Stomach (tissue), 9 donors: ENCODE measurements around the gene TM9SF2. TPM values are rescaled to one million over a fixed set of nuclear protein-coding genes. Genes with fewer than 3 reads are reported as not detected.

Source experiments
- DNase-seq, 2 donors: peaks; one replicate each; pipeline versions ENCODE4 v3.0.0 to v3.0.0-alpha.2; 2013 to 2019
- H3K27ac ChIP-seq, 5 donors: fragments of 200-600 bp in 4 of 5; sonication (generic) in 4 of 5; one replicate each; pipeline ENCODE4 v1.5.1; 2013 to 2019; ENCODE audit warnings: mild to moderate bottlenecking in 1 of 5, moderate library complexity in 1 of 5
- H3K27me3 ChIP-seq, 3 donors: fragments of 200-600 bp; sonication (generic); one replicate each; pipeline ENCODE4 v1.5.1; 2017 to 2019; ENCODE audit warnings: mixed run types in 1 of 3
- H3K36me3 ChIP-seq, 4 donors: fragments of 200-600 bp; sonication (generic); 1 replicate in 3 of 4; 2 replicates in 1 of 4; pipeline ENCODE4 v1.5.1; 2016 to 2019
- H3K4me1 ChIP-seq, 4 donors: fragments of 200-600 bp; sonication (generic); one replicate each; pipeline ENCODE4 v1.5.1; 2016 to 2019
- H3K4me3 ChIP-seq, 4 donors: fragments of 200-600 bp; sonication (generic) in 3 of 4; one replicate each; pipeline ENCODE4 v1.5.1; 2016 to 2019; ENCODE audit warnings: mild to moderate bottlenecking in 1 of 4
- H3K9me3 ChIP-seq, 4 donors: fragments of 200-600 bp; sonication (generic); one replicate each; pipeline ENCODE4 v1.5.1; 2016 to 2019
- CTCF ChIP-seq, 7 experiments: fragments of 450-650 bp in 4 of 7; fragments of 200-600 bp in 3 of 7; sonication (generic) in 3 of 7; IDR thresholded peaks; one replicate each; pipeline ENCODE4 v1.5.1; 2016 to 2019; ENCODE audit warnings: antibody characterized with exemption in 7 of 7, control low read depth in 2 of 7, mild to moderate bottlenecking in 1 of 7
- EP300 ChIP-seq: sonication (generic); formaldehyde crosslinking; IDR thresholded peaks from one replicate; pipeline ENCODE4 v1.6.1; 2017; ENCODE audit warnings: antibody characterized with exemption
- POLR2A ChIP-seq, 4 donors: fragments of 450-650 bp; IDR thresholded peaks; one replicate each; pipeline ENCODE4 v1.6.1; 2016; ENCODE audit warnings: antibody characterized with exemption in 4 of 4, control low read depth in 2 of 4, mild to moderate bottlenecking in 1 of 4, moderate library complexity in 1 of 4
- POLR2AphosphoS5 ChIP-seq, 3 donors: sonication (generic); formaldehyde crosslinking; IDR thresholded peaks; one replicate each; pipeline ENCODE4 v1.6.1; 2016; ENCODE audit warnings: antibody characterized with exemption in 3 of 3
- WGBS, 5 donors: extraction: QIAGEN DNeasy Blood & Tissue Kit in 3 of 5; methylation state at CpG; one replicate each; pipeline versions ENCODE4 v1.1.5 to v1.1.7; 2013 to 2018; 5-methylcytosine and 5-hydroxymethylcytosine counted together
- intact Hi-C: fragments of 100-400 bp; cut with DNase I; formaldehyde crosslinking; loops from one replicate; pipeline ENCODE4 v1.15.1; 2023; ENCODE audit warnings: low total_unique reads
- polyA plus RNA-seq, 3 donors: library from polyadenylated mRNA; stranded (reverse); fragments of 200-250 nt; gene quantifications; one replicate each; pipeline ENCODE4 v1.2.3, GENCODE V29; 2013
- total RNA-seq, 5 donors: library from RNA; depleted of rRNA; stranded (reverse); fragments of >200 nt; gene quantifications; one replicate each; pipeline versions ENCODE4 v1.1.0 to v1.2.3, GENCODE V29; 2014 to 2016
- donor health status: healthy with polysubstance abuse.
- donor health status: Bipolar disorder and iron deficiency.
- donor health status: healthy.

TM9SF2 gene
- total and polyA plus RNA-seq, 8 donors: 18.1 to 268 (median 36.0) TPM

GRCh38 chr13:99580500-99581268, 79.4 kb downstream of the TM9SF2 start:
- DNase-seq: no peak
- Histone ChIP-seq H3K27me3 (no peaks in the 10 kb centered on the region), H3K9me3 (no peaks in the 10 kb centered on the region), H3K4me3 (no peak overlapping the region), H3K36me3 (no peaks in the 10 kb centered on the region), H3K4me1 (no peaks in the 10 kb centered on the region), H3K27ac (no peak overlapping the region)
- 83 to 89% (median 85%) methylated on average over 7 of the region's 7 CpGs for WGBS, 5 donors
- no peak for TF ChIP-seq POLR2AphosphoS5 (IDR thresholded peaks at IDR 0.05)
- no peak for TF ChIP-seq CTCF (IDR thresholded peaks at IDR 0.05)
- TF ChIP-seq POLR2A (IDR thresholded peaks at IDR 0.05): no peak
- TF ChIP-seq EP300: no peak
- intact Hi-C loops: no loop called here

- H3K27me3 ChIP-seq: no peaks in the 10 kb centered on the region
- WGBS, 5 donors: 50 to 76% (median 75%) methylated on average over 2 to 3 of the region's 3 CpGs
- no peaks in the 10 kb centered on the region for H3K9me3 ChIP-seq
- no peak overlapping the region for H3K27ac ChIP-seq
- no peak overlapping the region for H3K4me3 ChIP-seq
- intact Hi-C loops: no loop called here
- no peak for TF ChIP-seq POLR2AphosphoS5 (IDR thresholded peaks at IDR 0.05)
- no peak for TF ChIP-seq POLR2A (IDR thresholded peaks at IDR 0.05)
- TF ChIP-seq CTCF (IDR thresholded peaks at IDR 0.05): no peak
- no peak for TF ChIP-seq EP300
- no peaks in the 10 kb centered on the region for H3K4me1 ChIP-seq
- H3K36me3 ChIP-seq: no peaks in the 10 kb centered on the region
- no peak for DNase-seq
Measured at GRCh38 chr13:99582511-99582910, 81.2 kb downstream of the TM9SF2 start.

- WGBS, 5 donors: 71 to 83% (median 79%) methylated on average over 3 of the region's 3 CpGs
- intact Hi-C loops: no loop called here
- TF ChIP-seq POLR2A (IDR thresholded peaks at IDR 0.05) (no peak), CTCF (IDR thresholded peaks at IDR 0.05) (no peak), POLR2AphosphoS5 (IDR thresholded peaks at IDR 0.05) (no peak), EP300 (no peak)
- H3K27me3 ChIP-seq: no peaks in the 10 kb centered on the region
- peaks cover 0 to 5% (median 0%) of the 10 kb centered on the region in 4 donors for H3K4me1 ChIP-seq
- DNase-seq: no peak
- H3K27ac ChIP-seq: no peak overlapping the region
- H3K36me3 ChIP-seq: no peaks in the 10 kb centered on the region
- H3K4me3 ChIP-seq: no peak overlapping the region
- H3K9me3 ChIP-seq: no peaks in the 10 kb centered on the region
Measured at GRCh38 chr13:99585609-99586008, 84.3 kb downstream of the TM9SF2 start.

- Histone ChIP-seq H3K36me3 (no peaks in the 10 kb centered on the region), H3K4me3 (no peak overlapping the region), H3K4me1 (peaks cover 0 to 5% (median 0%) of the 10 kb centered on the region in 4 donors), H3K27ac (no peak overlapping the region), H3K27me3 (no peaks in the 10 kb centered on the region), H3K9me3 (no peaks in the 10 kb centered on the region)
- no peak for TF ChIP-seq CTCF (IDR thresholded peaks at IDR 0.05)
- TF ChIP-seq POLR2AphosphoS5 (IDR thresholded peaks at IDR 0.05): no peak
- TF ChIP-seq EP300: no peak
- 85 to 94% (median 89%) methylated on average over 8 of the region's 8 CpGs for WGBS, 5 donors
- intact Hi-C loops: no loop called here
- DNase-seq: no peak
Measured at GRCh38 chr13:99587021-99587420, 85.7 kb downstream of the TM9SF2 start.
